GM12891 (cell line): ENCODE measurements around the gene LENG8.

Experiments
- DNase-seq: peaks from one replicate; pipeline ENCODE4 v3.0.0; 2011; ENCODE audit warnings: low spot score; ENCODE audit not compliant: insufficient read length
- FAIRE-seq: peaks from 2 replicates; lab custom pipeline; 2011; peaks lifted over from hg19 to GRCh38; lab: Jason Lieb, UNC
- PAX5 ChIP-seq: IDR thresholded peaks from 2 replicates; pipeline ENCODE4 v1.6.1; 2011; ENCODE audit warnings: low read length, moderate library complexity, mild to moderate bottlenecking; ENCODE audit not compliant: insufficient read depth, severe bottlenecking
- POLR2A ChIP-seq: IDR thresholded peaks from 2 replicates; pipeline ENCODE4 v1.6.1; 2011; ENCODE audit warnings: low read depth, low read length, control low read depth
- POLR2AphosphoS5 ChIP-seq: IDR thresholded peaks from 2 replicates; pipeline ENCODE4 v1.6.1; 2011; ENCODE audit warnings: low read depth, low read length, control low read depth
- POU2F2 ChIP-seq: IDR thresholded peaks from 2 replicates; pipeline ENCODE4 v1.6.1; 2011; ENCODE audit warnings: low read depth, mild to moderate bottlenecking, control low read depth, low read length, moderate library complexity
- SPI1 ChIP-seq: IDR thresholded peaks from 2 replicates; pipeline ENCODE4 v1.6.1; 2011; ENCODE audit warnings: low read depth, low read length, control low read depth
- TAF1 ChIP-seq: IDR thresholded peaks from 2 replicates; pipeline ENCODE4 v1.6.1; 2011; ENCODE audit warnings: low read depth, low read length, control low read depth

Gene LENG8

GRCh38 chr19:54469496-54469934, 20.5 kb downstream of the LENG8 start:
- TF ChIP-seq SPI1, result no peak
- TF ChIP-seq POLR2A, result no peak
- no peak for TF ChIP-seq POLR2AphosphoS5
- no peak for TF ChIP-seq POU2F2
- TF ChIP-seq PAX5, result no peak
- no peak for TF ChIP-seq TAF1
- FAIRE-seq (no peak), DNase-seq (no peak)

- TF ChIP-seq POU2F2 (no peak), POLR2A (no peak), SPI1 (no peak), POLR2AphosphoS5 (no peak), TAF1 (no peak), PAX5 (no peak)
- FAIRE-seq, result no peak
- DNase-seq, result no peak
Measured at GRCh38 chr19:54470276-54470887, 21.4 kb downstream of the LENG8 start.

DNA sequence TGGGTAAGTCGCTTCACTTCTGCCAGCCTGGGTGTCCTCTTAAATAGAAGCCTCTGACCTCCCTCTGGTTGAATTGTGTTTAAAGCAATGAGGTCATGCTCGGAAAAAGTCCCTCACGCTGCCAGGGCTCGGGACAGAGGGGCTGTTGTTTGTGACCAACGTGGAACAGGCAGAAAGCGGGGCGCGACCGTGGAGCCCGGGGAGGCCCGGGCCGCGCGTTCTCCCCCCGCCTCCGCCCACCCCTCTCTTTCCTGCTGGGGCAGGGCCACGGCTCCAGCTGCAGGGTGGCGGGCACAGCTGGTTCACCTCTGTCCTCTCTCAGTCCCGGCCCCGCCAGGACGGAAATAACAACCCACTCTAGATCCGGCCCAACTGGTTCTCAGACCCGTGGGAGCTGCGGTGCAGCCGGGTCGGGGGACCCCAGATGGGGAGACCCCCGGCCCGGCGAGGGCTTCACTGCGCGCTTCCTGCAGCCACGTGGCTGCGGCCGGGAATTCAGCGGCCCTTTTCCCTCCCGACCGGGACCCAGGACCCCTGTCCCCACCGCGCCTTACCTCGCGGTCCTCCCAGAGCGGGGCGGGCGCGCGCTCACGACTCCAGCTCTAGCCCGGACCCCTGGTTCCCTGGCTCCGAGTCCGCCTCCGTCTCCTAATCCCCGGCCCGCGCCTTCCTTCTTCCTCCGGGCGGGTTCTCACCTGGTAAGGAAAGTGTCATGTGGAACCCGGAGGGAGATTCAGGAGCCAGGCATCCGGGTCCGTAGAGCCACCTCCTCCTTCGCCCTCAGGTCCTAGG, 22.2 kb downstream of the LENG8 start:
- TF ChIP-seq POU2F2 (no peak), POLR2AphosphoS5 (no peak), POLR2A (no peak), PAX5 (no peak), TAF1 (no peak), SPI1 (no peak)
- DNase-seq (no peak), FAIRE-seq (no peak)

- no peak for DNase-seq
Measured at GRCh38 chr19:54473071-54473891, 24.3 kb downstream of the LENG8 start, which contains the start of gene CDC42EP5. Gene CDC42EP5, minus strand, starts transcription at chr19:54473296. Its CDS starts 7,749 bp downstream, at chr19:54465547.

DNA sequence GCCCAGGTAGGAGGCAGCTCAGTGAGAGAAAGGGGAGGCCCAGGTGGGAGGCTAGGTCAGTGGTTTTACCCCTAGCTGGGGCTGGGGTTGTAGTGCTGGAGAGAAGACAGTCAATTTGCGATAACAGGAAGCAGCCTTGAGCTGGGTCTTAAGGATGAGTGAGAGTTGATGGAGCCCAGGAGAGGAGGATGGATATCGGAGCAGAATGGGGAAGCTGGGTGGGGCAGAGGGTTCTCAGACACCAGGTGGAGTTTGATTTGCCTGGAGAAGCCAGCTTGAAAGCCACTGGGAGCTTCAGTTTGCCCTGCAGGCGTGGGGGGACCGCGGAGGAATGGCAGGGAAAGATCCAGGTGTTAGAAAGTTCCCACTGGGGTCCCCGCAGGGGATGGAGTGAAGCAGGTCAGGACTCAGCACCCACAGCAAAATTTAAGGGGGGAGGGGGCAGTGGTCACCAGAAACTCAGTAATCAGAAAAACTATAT, 24.9 kb downstream of the LENG8 start:
- DNase-seq (no peak), FAIRE-seq (no peak)
- TF ChIP-seq POLR2A (no peak), PAX5 (no peak), TAF1 (no peak), SPI1 (no peak), POLR2AphosphoS5 (no peak), POU2F2 (no peak)

More at GRCh38 chr19:54473071-54473891, 24.3 kb downstream of the LENG8 start, which contains the start of gene CDC42EP5:
- TF ChIP-seq POLR2AphosphoS5, result no peak
- TF ChIP-seq PAX5, result no peak
- TF ChIP-seq SPI1, result no peak
- no peak for TF ChIP-seq POU2F2
- TF ChIP-seq TAF1, result no peak
- TF ChIP-seq POLR2A, result no peak
- FAIRE-seq, result no peak

DNA sequence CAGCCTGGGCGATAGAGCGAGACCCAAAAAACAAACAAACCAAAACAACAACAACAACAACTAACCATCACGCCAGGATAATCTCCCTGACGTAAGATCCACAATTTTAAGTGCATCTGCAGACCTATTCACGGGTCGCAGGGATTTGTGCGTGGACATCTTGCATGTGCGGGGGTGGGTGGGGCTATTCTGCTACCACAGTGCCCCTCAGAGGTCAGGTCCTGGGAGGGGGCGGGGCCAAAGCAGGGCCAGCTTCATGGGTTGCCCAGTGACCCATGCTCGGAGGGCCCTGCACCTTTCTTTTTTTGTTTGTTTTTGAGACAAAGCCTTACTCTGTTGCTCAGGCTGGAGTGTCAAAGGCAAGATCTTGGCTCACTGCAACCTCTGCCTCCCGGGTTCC, 26.7 kb downstream of the LENG8 start:
- TF ChIP-seq TAF1, result no peak
- no peak for TF ChIP-seq PAX5
- no peak for TF ChIP-seq POU2F2
- no peak for TF ChIP-seq POLR2AphosphoS5
- no peak for TF ChIP-seq POLR2A
- TF ChIP-seq SPI1, result no peak
- DNase-seq (no peak), FAIRE-seq (no peak)

DNA sequence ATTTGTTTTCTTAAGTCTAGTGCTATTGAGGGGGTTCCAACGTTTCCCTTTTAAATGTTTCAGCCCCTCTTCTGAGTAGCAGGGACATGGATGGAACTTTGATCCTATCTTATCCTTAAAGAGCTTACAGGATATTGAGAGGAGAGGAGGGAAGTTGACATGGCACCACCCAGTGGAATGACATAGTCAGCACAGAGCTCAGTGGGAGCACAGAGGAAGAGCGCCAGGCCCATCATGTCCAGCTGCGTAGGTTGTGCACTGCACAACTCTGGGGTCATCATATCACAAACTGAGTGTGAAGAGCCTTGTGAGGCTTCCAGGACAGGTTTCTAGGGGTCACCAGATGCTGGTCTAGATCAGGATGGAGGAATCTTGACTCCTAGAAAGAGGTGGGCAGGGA, 28.7 kb downstream of the LENG8 start:
- FAIRE-seq (no peak), DNase-seq (no peak)
- TF ChIP-seq PAX5 (no peak), POLR2AphosphoS5 (no peak), POLR2A (no peak), TAF1 (no peak), POU2F2 (no peak), SPI1 (no peak)

DNA sequence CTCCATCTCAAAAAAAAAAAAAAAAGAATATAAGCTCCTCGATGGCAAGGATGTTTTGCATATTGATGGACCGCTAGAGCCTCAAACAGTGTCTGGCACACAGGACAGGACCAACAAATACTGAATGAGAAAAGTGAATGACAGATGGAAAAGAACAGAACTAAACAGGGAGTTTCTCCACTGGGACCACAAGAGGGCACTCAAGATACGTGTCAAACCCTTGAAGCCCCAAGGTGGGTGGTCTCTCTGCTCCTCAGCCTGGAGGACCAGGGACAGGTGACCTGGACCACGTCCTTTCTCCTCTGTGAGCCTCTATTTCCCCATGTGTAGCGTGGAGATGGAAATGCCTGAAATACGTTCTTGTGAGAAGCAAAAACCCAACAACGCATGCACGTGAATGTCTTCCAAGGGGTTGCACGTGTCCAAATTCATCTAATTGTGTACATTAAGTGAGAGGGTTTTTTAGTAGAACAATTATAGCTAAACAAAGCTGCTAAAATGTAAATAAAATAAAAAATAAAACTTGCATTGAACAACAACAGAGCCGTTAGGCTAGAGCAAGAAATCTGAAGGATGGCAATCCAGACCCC, 29.8 kb downstream of the LENG8 start:
- peak; percentile 86 for FAIRE-seq
- DNase-seq, result no peak

More for the DNA sequence above, 29.8 kb downstream of the LENG8 start:
- TF ChIP-seq POU2F2 (no peak), SPI1 (no peak), PAX5 (no peak), TAF1 (no peak), POLR2A (no peak), POLR2AphosphoS5 (no peak)
